IMR-90 (cell line): Measurements from ENCODE around the gene MBOAT2. TPM values are rescaled to one million over a fixed set of nuclear protein-coding genes. Genes with fewer than 3 reads are reported as not detected.

Source experiments
- ATAC-seq: fragments of 200-7000 bp; cut with Tn5 transposase; 2 replicates; pipeline ENCODE4 v1.9.1; 2020; ENCODE audit warnings: low read depth, mild to moderate bottlenecking, moderate library complexity
- BruUV-seq: library from RNA; stranded (reverse); fragments of 400-500 nt; replicated peaks from 2 replicates; lab custom pipeline; 2021; lab: Mats Ljungman, UMichigan
- CTCF ChIA-PET: fragments of 300-600 bp; formaldehyde crosslinking; extraction: SDS; loops from one replicate; lab custom pipeline; 2021; ENCODE audit warnings: antibody characterized with exemption; lab: Yijun Ruan, JAX
- POLR2A ChIA-PET: fragments of 300-600 bp; sonication (Branson Sonifier 250); formaldehyde crosslinking; loops from one replicate; lab custom pipeline; 2022; ENCODE audit warnings: antibody characterized with exemption; ENCODE audit not compliant: unreplicated experiment; lab: Charles Lee
- DNase-seq: peaks from one replicate; pipeline ENCODE4 v3.0.0; 2013
- H2AFZ ChIP-seq: replicated peaks from 2 replicates; pipeline ENCODE3; 2013; ENCODE audit warnings: low read length, mild to moderate bottlenecking; ENCODE audit not compliant: poor library complexity
- H2AK5ac ChIP-seq: 2 replicates; pipeline ENCODE4 v1.6.1; 2013; ENCODE audit warnings: low read depth, low read length, inconsistent platforms
- H2AK9ac ChIP-seq: replicated peaks from 2 replicates; pipeline ENCODE3; 2013; ENCODE audit warnings: mild to moderate bottlenecking, low read depth, low read length, moderate library complexity; ENCODE audit not compliant: poor library complexity
- H2BK120ac ChIP-seq: 2 replicates; pipeline ENCODE4 v1.6.1; 2013; ENCODE audit warnings: low read depth, low read length, inconsistent platforms
- H2BK15ac ChIP-seq: 3 replicates; pipeline ENCODE4 v1.6.1; 2013; ENCODE audit warnings: low read depth, low read length, inconsistent platforms
- H2BK20ac ChIP-seq: 2 replicates; pipeline ENCODE4 v1.6.1; 2013; ENCODE audit warnings: low read depth, mild to moderate bottlenecking, inconsistent platforms, low read length, moderate library complexity
- H2BK5ac ChIP-seq: 2 replicates; pipeline ENCODE4 v1.6.1; 2013; ENCODE audit warnings: mild to moderate bottlenecking, low read depth, low read length, inconsistent platforms; ENCODE audit not compliant: poor library complexity, severe bottlenecking
- H3K14ac ChIP-seq: replicated peaks from 2 replicates; pipeline ENCODE4 v1.6.1; 2013; ENCODE audit warnings: low read depth, low read length, inconsistent platforms
- H3K18ac ChIP-seq: 2 replicates; pipeline ENCODE4 v1.6.1; 2013; ENCODE audit warnings: low read depth, low read length, control low read depth
- H3K23ac ChIP-seq: 2 replicates; pipeline ENCODE4 v1.6.1; 2013; ENCODE audit warnings: low read depth, low read length, inconsistent platforms
- H3K27ac ChIP-seq: 2 replicates; pipeline ENCODE4 v1.5.1; 2013; ENCODE audit warnings: mild to moderate bottlenecking, control low read depth, low read length; ENCODE audit not compliant: insufficient read depth
- H3K27me3 ChIP-seq: 2 replicates; pipeline ENCODE4 v1.6.1; 2013; ENCODE audit warnings: low read length; ENCODE audit not compliant: control insufficient read depth, insufficient read depth
- H3K36me3 ChIP-seq: 2 replicates; pipeline ENCODE4 v1.6.1; 2013; ENCODE audit warnings: low read length, mixed read lengths; ENCODE audit not compliant: control insufficient read depth, insufficient read depth
- H3K4ac ChIP-seq: 2 replicates; pipeline ENCODE4 v1.6.1; 2013; ENCODE audit warnings: low read depth, low read length, inconsistent platforms
- H3K4me1 ChIP-seq: 2 replicates; pipeline ENCODE4 v1.6.1; 2013; ENCODE audit warnings: low read length, mixed read lengths; ENCODE audit not compliant: control insufficient read depth, insufficient read depth
- H3K4me2 ChIP-seq: 2 replicates; pipeline ENCODE4 v1.6.1; 2013; ENCODE audit warnings: low read depth, mild to moderate bottlenecking, control low read depth, low read length, moderate library complexity
- H3K4me3 ChIP-seq: 2 replicates; pipeline ENCODE4 v1.5.1; 2013; ENCODE audit warnings: low read depth, mild to moderate bottlenecking, control low read depth, low read length, moderate library complexity; ENCODE audit not compliant: insufficient read depth
- H3K56ac ChIP-seq: 2 replicates; pipeline ENCODE4 v1.6.1; 2013; ENCODE audit warnings: low read length, inconsistent platforms; ENCODE audit not compliant: insufficient read depth; ENCODE audit errors: extremely low read depth
- H3K79me1 ChIP-seq, 2 experiments: 2 replicates each; pipeline ENCODE4 v1.6.1; 2013; ENCODE audit warnings: low read length in 2 of 2, inconsistent platforms in 1 of 2, low read depth in 1 of 2
- H3K9ac ChIP-seq: 2 replicates; pipeline ENCODE4 v1.6.1; 2013; ENCODE audit warnings: low read depth, low read length, control low read depth
- H3K9me1 ChIP-seq: 2 replicates; pipeline ENCODE4 v1.6.1; 2013; ENCODE audit warnings: low read length, inconsistent platforms; ENCODE audit not compliant: insufficient read depth
- H3K9me3 ChIP-seq: 2 replicates; pipeline ENCODE4 v1.6.1; 2013; ENCODE audit warnings: low read length; ENCODE audit not compliant: control insufficient read depth, insufficient read depth
- H4K20me1 ChIP-seq: 2 replicates; pipeline ENCODE4 v1.6.1; 2013; ENCODE audit warnings: low read length, inconsistent platforms; ENCODE audit not compliant: insufficient read depth
- H4K5ac ChIP-seq: 2 replicates; pipeline ENCODE4 v1.6.1; 2013; ENCODE audit warnings: mild to moderate bottlenecking, low read depth, low read length, control low read depth
- H4K8ac ChIP-seq, 2 experiments: 2 replicates each; pipeline ENCODE4 v1.6.1; 2013; ENCODE audit warnings: low read depth in 2 of 2, low read length in 2 of 2, control low read depth in 1 of 2, inconsistent platforms in 1 of 2
- H4K91ac ChIP-seq: 2 replicates; pipeline ENCODE4 v1.6.1; 2013; ENCODE audit warnings: low read depth, low read length, inconsistent platforms; ENCODE audit not compliant: insufficient read depth
- BHLHE40 ChIP-seq: fragments of 150-350 bp; IDR thresholded peaks from 2 replicates; pipeline ENCODE4 v1.6.1; 2016; ENCODE audit warnings: mild to moderate bottlenecking, low read depth, low read length
- CEBPB ChIP-seq: IDR thresholded peaks from 2 replicates; pipeline ENCODE4 v1.6.1; 2012; ENCODE audit warnings: low read depth, low read length, improper control_type of control experiment
- CHD1 ChIP-seq: IDR thresholded peaks from 2 replicates; pipeline ENCODE4 v1.6.1; 2012; ENCODE audit warnings: low read depth, low read length, improper control_type of control experiment
- FOS ChIP-seq: fragments of 150-350 bp; IDR thresholded peaks from 2 replicates; pipeline ENCODE4 v1.6.1; 2016; ENCODE audit warnings: low read depth, low read length
- MAFK ChIP-seq: IDR thresholded peaks from 2 replicates; pipeline ENCODE4 v1.6.1; 2012; ENCODE audit warnings: low read depth, low read length, improper control_type of control experiment
- MAZ ChIP-seq: IDR thresholded peaks from 2 replicates; pipeline ENCODE4 v1.6.1; 2012; ENCODE audit warnings: low read depth, mild to moderate bottlenecking, low read length, improper control_type of control experiment, moderate library complexity, borderline replicate concordance
- MXI1 ChIP-seq: IDR thresholded peaks from 2 replicates; pipeline ENCODE4 v1.6.1; 2012; ENCODE audit warnings: low read depth, mild to moderate bottlenecking, low read length, moderate library complexity, borderline replicate concordance
- NFE2L2 ChIP-seq: fragments of 150-350 bp; IDR thresholded peaks from 2 replicates; pipeline ENCODE4 v1.6.1; 2016; ENCODE audit warnings: low read depth, mild to moderate bottlenecking, low read length
- POLR2A ChIP-seq: IDR thresholded peaks from 2 replicates; pipeline ENCODE4 v1.6.1; 2012; ENCODE audit warnings: mild to moderate bottlenecking, low read depth, low read length
- RAD21 ChIP-seq: IDR thresholded peaks from 2 replicates; pipeline ENCODE4 v1.6.1; 2012; ENCODE audit warnings: low read length, improper control_type of control experiment
- RCOR1 ChIP-seq: IDR thresholded peaks from 2 replicates; pipeline ENCODE4 v1.6.1; 2012; ENCODE audit warnings: mild to moderate bottlenecking, low read length, improper control_type of control experiment; ENCODE audit not compliant: insufficient replicate concordance
- RFX5 ChIP-seq: IDR thresholded peaks from 2 replicates; pipeline ENCODE4 v1.8.0; 2012; ENCODE audit warnings: low read depth, mild to moderate bottlenecking, low read length, moderate library complexity
- SMC3 ChIP-seq: fragments of 150-350 bp; IDR thresholded peaks from 2 replicates; pipeline ENCODE4 v1.6.1; 2016; ENCODE audit warnings: low read depth, mild to moderate bottlenecking, antibody characterized with exemption, low read length, moderate library complexity
- WGBS, 2 experiments: methylation state at CpG; one replicate each; pipeline versions ENCODE4 v1.1.5 to v1.1.7; 2013; ENCODE audit warnings: missing lambda C conversion rate in 2 of 2; ENCODE audit not compliant: insufficient read length in 1 of 2; ENCODE audit errors: extremely low coverage in 2 of 2; 5-methylcytosine and 5-hydroxymethylcytosine counted together
- dilution Hi-C: fragments of 300-500 bp; cut with HindIII; formaldehyde crosslinking; loops from one replicate; pipeline ENCODE4 v1.14.3; 2018; ENCODE audit warnings: low sequenced_read_pairs; ENCODE audit not compliant: unreplicated experiment
- in situ Hi-C: fragments of 300-500 bp; cut with MboI; formaldehyde crosslinking; loops from 3 replicates; pipeline ENCODE4 v1.14.3; 2019; ENCODE audit warnings: low sequenced_read_pairs, inconsistent platforms, mixed read lengths
- intact Hi-C: fragments of 100-400 bp; cut with micrococcal nuclease; formaldehyde crosslinking; loops from 2 replicates; pipeline ENCODE4 v1.10.0; 2022
- polyA plus RNA-seq, 3 experiments: library from polyadenylated mRNA; depleted of rRNA; stranded (reverse); fragments of >200 nt; gene quantifications; 2 replicates each; pipeline ENCODE4 v1.2.3, GENCODE V29; 2012; ENCODE audit warnings: low replicate concordance in 1 of 3
- total RNA-seq: library from RNA; depleted of rRNA; stranded (reverse); fragments of >200 nt; gene quantifications from 2 replicates; pipeline ENCODE4 v1.2.3, GENCODE V29; 2012
- TF ChIP-seq, protein P1 (sequence below): fragments of 150-350 bp; IDR thresholded peaks from 2 replicates; pipeline ENCODE4 v1.6.1; 2016; ENCODE audit warnings: low read depth, mild to moderate bottlenecking, low read length, moderate library complexity, borderline replicate concordance
- TF ChIP-seq, protein P2 (sequence below): conservative IDR thresholded peaks from 2 replicates; pipeline ENCODE4 v1.5.1; 2012; ENCODE audit warnings: mild to moderate bottlenecking, low read depth, low read length, improper control_type of control experiment
- TF ChIP-seq, protein P3 (sequence below): fragments of 150-350 bp; IDR thresholded peaks from 2 replicates; pipeline ENCODE4 v1.6.1; 2017; ENCODE audit warnings: mild to moderate bottlenecking, antibody characterized with exemption, low read length, low read depth

The MBOAT2 gene
- total and polyA plus RNA-seq, 2 of the 4 experiments (the other 2 are of a cell fraction), result 33.9 to 102 TPM

DNA sequence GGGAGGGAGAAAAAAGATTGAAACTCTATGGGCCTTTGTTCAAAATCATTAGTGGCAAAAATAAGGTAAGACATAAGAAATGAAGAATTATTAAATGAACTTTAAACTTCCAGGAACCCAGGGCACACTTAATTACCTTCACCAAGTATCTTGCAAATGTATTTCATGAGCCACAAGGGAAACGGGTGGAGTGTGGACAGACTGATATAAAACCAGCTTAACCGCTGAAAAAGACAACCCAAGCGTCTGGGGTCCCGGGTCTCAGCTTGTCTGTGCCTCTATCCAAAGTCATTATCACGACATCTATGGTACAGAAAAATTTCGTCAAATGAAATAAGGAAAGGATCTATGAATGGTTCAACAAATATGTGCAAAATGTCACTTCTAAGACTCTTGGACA lies 13.9 kb upstream of the MBOAT2 start:
- no TSS peak for BruUV-seq
- no peak overlapping the region for H2BK120ac ChIP-seq
- H3K79me1 ChIP-seq, result no peaks in the 10 kb centered on the region
- H3K23ac ChIP-seq, result no peak overlapping the region
- in situ Hi-C loops (no loop called here), intact Hi-C loops (no loop called here), dilution Hi-C loops (no loop called here)
- H2AK5ac ChIP-seq, result no peak overlapping the region
- H4K20me1 ChIP-seq, result no peaks in the 10 kb centered on the region
- no peak overlapping the region for H3K4ac ChIP-seq
- CTCF ChIA-PET, result interaction anchor here (0.6 kb wide), 1 partner anchor 46 kb away, joined by 3 read pairs; no protein-coding TSS in a partner anchor
- H4K8ac ChIP-seq, result no peak overlapping the region
- H3K18ac ChIP-seq, result no peak overlapping the region
- H3K9ac ChIP-seq, result no peak overlapping the region
- H3K27ac ChIP-seq, result no peak overlapping the region
- H3K4me3 ChIP-seq, result no peak overlapping the region
- no peak overlapping the region for H3K4me2 ChIP-seq
- no CpG with 5 or more reads among the region's 6 CpGs for WGBS, 2 experiments
- no peak overlapping the region for H2AK9ac ChIP-seq
- no peak overlapping the region for H2BK5ac ChIP-seq
- ATAC-seq (no peak), DNase-seq (no peak)
- POLR2A ChIA-PET, result no interaction called here
- TF ChIP-seq MXI1 (no peak), RCOR1 (no peak), CEBPB (no peak), RAD21 (no peak), CHD1 (no peak), BHLHE40 (no peak), POLR2A (no peak), SMC3 (no peak), RFX5 (no peak), FOS (no peak), MAZ (no peak), MAFK (no peak), NFE2L2 (no peak)
- TF ChIP-seq, protein P1, sequence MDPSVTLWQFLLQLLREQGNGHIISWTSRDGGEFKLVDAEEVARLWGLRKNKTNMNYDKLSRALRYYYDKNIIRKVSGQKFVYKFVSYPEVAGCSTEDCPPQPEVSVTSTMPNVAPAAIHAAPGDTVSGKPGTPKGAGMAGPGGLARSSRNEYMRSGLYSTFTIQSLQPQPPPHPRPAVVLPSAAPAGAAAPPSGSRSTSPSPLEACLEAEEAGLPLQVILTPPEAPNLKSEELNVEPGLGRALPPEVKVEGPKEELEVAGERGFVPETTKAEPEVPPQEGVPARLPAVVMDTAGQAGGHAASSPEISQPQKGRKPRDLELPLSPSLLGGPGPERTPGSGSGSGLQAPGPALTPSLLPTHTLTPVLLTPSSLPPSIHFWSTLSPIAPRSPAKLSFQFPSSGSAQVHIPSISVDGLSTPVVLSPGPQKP, result no peak
- TF ChIP-seq, protein P2, sequence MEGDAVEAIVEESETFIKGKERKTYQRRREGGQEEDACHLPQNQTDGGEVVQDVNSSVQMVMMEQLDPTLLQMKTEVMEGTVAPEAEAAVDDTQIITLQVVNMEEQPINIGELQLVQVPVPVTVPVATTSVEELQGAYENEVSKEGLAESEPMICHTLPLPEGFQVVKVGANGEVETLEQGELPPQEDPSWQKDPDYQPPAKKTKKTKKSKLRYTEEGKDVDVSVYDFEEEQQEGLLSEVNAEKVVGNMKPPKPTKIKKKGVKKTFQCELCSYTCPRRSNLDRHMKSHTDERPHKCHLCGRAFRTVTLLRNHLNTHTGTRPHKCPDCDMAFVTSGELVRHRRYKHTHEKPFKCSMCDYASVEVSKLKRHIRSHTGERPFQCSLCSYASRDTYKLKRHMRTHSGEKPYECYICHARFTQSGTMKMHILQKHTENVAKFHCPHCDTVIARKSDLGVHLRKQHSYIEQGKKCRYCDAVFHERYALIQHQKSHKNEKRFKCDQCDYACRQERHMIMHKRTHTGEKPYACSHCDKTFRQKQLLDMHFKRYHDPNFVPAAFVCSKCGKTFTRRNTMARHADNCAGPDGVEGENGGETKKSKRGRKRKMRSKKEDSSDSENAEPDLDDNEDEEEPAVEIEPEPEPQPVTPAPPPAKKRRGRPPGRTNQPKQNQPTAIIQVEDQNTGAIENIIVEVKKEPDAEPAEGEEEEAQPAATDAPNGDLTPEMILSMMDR, result no peak
- TF ChIP-seq, protein P3, sequence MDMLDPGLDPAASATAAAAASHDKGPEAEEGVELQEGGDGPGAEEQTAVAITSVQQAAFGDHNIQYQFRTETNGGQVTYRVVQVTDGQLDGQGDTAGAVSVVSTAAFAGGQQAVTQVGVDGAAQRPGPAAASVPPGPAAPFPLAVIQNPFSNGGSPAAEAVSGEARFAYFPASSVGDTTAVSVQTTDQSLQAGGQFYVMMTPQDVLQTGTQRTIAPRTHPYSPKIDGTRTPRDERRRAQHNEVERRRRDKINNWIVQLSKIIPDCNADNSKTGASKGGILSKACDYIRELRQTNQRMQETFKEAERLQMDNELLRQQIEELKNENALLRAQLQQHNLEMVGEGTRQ, result no peak
- H3K14ac ChIP-seq, result no peak overlapping the region
- no peak overlapping the region for H3K56ac ChIP-seq
- H2BK20ac ChIP-seq, result no peak overlapping the region
- H2BK15ac ChIP-seq, result no peak overlapping the region
- H3K36me3 ChIP-seq, result no peaks in the 10 kb centered on the region
- H3K9me1 ChIP-seq, result no peaks in the 10 kb centered on the region
- H4K5ac ChIP-seq, result no peak overlapping the region
- H2AFZ ChIP-seq, result no peak overlapping the region
- peaks cover 6% of the 10 kb centered on the region for H3K27me3 ChIP-seq
- H4K91ac ChIP-seq, result no peak overlapping the region
- no peaks in the 10 kb centered on the region for H3K9me3 ChIP-seq
- H3K4me1 ChIP-seq, result no peaks in the 10 kb centered on the region
